Lower leg skin (tissue), 3 donors: ENCODE measurements around the gene FAM78A.

Experiments used
- POLR2A ChIP-seq, 2 donors: fragments of 450-650 bp; IDR thresholded peaks; one replicate each; pipeline ENCODE4 v1.6.1; 2016 to 2017; ENCODE audit warnings: antibody characterized with exemption in 2 of 2, mild to moderate bottlenecking in 1 of 2, moderate library complexity in 1 of 2
- TF ChIP-seq, protein P1 (sequence below), 3 donors: fragments of 450-650 bp; IDR thresholded peaks; one replicate each; pipeline ENCODE4 v1.5.1; 2016; ENCODE audit warnings: antibody characterized with exemption in 3 of 3, mild to moderate bottlenecking in 3 of 3, moderate library complexity in 2 of 3

GRCh38 chr9:131253891-131254491, 22.3 kb downstream of the FAM78A start:
- no peak for TF ChIP-seq POLR2A (IDR thresholded peaks at IDR 0.05)
- TF ChIP-seq, protein P1, sequence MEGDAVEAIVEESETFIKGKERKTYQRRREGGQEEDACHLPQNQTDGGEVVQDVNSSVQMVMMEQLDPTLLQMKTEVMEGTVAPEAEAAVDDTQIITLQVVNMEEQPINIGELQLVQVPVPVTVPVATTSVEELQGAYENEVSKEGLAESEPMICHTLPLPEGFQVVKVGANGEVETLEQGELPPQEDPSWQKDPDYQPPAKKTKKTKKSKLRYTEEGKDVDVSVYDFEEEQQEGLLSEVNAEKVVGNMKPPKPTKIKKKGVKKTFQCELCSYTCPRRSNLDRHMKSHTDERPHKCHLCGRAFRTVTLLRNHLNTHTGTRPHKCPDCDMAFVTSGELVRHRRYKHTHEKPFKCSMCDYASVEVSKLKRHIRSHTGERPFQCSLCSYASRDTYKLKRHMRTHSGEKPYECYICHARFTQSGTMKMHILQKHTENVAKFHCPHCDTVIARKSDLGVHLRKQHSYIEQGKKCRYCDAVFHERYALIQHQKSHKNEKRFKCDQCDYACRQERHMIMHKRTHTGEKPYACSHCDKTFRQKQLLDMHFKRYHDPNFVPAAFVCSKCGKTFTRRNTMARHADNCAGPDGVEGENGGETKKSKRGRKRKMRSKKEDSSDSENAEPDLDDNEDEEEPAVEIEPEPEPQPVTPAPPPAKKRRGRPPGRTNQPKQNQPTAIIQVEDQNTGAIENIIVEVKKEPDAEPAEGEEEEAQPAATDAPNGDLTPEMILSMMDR (IDR thresholded peaks at IDR 0.05) = no peak
